NCI-H2029 treated with DMSO at 0.1 percent for 48 hours (cell line): ENCODE results near the gene ABCC4.
A peak's percentile ranks its signal among the peaks of the same experiment; 100 is the strongest.

Source experiments
- DNase-seq: peaks from one replicate; lab custom pipeline; 2025; lab: John Stamatoyannopoulos, UW

Gene ABCC4

GRCh38 chr13:95050800-95051615, 250.2 kb downstream of the ABCC4 start:
- no peak for DNase-seq

- no peak for DNase-seq
Measured at GRCh38 chr13:95049772-95050171, 251.5 kb downstream of the ABCC4 start.

GRCh38 chr13:95044452-95045205, 256.6 kb downstream of the ABCC4 start:
- no peak for DNase-seq

GRCh38 chr13:95039415-95039814, 261.8 kb downstream of the ABCC4 start:
- no peak for DNase-seq

GRCh38 chr13:95038949-95039348, 262.3 kb downstream of the ABCC4 start:
- DNase-seq = no peak

GRCh38 chr13:95035311-95036109, 265.7 kb downstream of the ABCC4 start:
- DNase-seq = no peak

GRCh38 chr13:95033890-95034289, 267.4 kb downstream of the ABCC4 start:
- no peak for DNase-seq

GRCh38 chr13:95032121-95032520, 269.1 kb downstream of the ABCC4 start:
- DNase-seq = no peak

- DNase-seq = no peak
Measured at GRCh38 chr13:95030821-95031343, 270.4 kb downstream of the ABCC4 start.

- DNase-seq = no peak
Measured at GRCh38 chr13:95027638-95028037, 273.6 kb downstream of the ABCC4 start.

- DNase-seq = no peak
Measured at GRCh38 chr13:95025116-95025515, 276.1 kb downstream of the ABCC4 start.

GRCh38 chr13:95023405-95023804, 277.8 kb downstream of the ABCC4 start:
- peak; percentile 32 for DNase-seq

- DNase-seq = no peak
Measured at GRCh38 chr13:95020298-95020987, 280.8 kb downstream of the ABCC4 start.

GRCh38 chr13:95019886-95020285, 281.4 kb downstream of the ABCC4 start:
- no peak for DNase-seq

- no peak for DNase-seq
Measured at GRCh38 chr13:95007322-95007721, 293.9 kb downstream of the ABCC4 start.

- DNase-seq = no peak
Measured at GRCh38 chr13:95005300-95005699, 296.0 kb downstream of the ABCC4 start.

- peak; percentile 82 for DNase-seq
Measured at GRCh38 chr13:95003019-95003813, 298.0 kb downstream of the ABCC4 start.

GRCh38 chr13:95002126-95002525, 299.1 kb downstream of the ABCC4 start:
- no peak for DNase-seq

- DNase-seq = no peak
Measured at GRCh38 chr13:94999871-95000270, 301.4 kb downstream of the ABCC4 start.

GRCh38 chr13:94997126-94997525, 304.1 kb downstream of the ABCC4 start:
- DNase-seq = no peak

- DNase-seq = no peak
Measured at GRCh38 chr13:94996445-94996844, 304.8 kb downstream of the ABCC4 start.
